Measurements from ENCODE around the gene MTHFD1L. TPM values are rescaled to one million over a fixed set of nuclear protein-coding genes. Genes with fewer than 3 reads are reported as not detected.

The MTHFD1L gene
- total and polyA plus RNA-seq, 2 of the 8 experiments (the other 6 are each of a cell fraction or from before 2014, with no cell fraction given), result 29.2 to 105 TPM

DNA sequence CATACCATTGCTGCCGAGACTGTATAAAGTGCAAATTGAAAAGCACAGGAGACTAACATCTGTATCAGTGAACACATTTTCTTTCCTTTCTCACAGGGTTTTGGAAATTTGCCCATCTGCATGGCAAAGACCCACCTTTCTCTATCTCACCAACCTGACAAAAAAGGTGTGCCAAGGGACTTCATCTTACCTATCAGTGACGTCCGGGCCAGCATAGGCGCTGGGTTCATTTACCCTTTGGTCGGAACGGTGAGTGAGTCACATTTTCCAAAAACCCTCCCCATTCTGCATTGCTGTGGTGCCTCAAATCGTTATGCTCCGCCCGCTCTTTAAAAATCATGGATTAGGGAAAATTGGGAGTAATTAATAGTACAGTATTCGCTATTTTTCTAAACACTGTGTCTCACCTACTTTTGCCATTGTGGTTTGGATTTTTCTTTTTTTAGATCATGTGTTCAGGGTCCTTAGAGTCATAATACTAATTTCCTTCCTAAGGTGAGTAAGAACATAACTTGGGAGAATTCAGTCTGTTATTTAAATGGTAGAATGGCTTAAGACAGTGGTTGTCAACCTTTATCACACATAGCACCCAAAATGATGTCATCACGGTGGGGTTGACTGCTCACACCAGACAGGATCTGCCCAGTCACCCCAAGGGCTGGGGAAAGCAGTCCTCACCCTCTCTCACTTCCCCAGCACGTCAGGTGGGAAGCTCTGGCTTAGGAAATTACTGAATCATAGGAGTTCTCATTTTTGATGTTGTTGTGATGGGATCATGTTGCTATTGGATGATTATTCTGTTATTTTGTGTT, 171.6 kb downstream of the MTHFD1L start (continued):
- TF ChIP-seq, protein P1, sequence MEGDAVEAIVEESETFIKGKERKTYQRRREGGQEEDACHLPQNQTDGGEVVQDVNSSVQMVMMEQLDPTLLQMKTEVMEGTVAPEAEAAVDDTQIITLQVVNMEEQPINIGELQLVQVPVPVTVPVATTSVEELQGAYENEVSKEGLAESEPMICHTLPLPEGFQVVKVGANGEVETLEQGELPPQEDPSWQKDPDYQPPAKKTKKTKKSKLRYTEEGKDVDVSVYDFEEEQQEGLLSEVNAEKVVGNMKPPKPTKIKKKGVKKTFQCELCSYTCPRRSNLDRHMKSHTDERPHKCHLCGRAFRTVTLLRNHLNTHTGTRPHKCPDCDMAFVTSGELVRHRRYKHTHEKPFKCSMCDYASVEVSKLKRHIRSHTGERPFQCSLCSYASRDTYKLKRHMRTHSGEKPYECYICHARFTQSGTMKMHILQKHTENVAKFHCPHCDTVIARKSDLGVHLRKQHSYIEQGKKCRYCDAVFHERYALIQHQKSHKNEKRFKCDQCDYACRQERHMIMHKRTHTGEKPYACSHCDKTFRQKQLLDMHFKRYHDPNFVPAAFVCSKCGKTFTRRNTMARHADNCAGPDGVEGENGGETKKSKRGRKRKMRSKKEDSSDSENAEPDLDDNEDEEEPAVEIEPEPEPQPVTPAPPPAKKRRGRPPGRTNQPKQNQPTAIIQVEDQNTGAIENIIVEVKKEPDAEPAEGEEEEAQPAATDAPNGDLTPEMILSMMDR (IDR thresholded peaks at IDR 0.05; ENCODE audit: control extremely low read depth in 1 of 3, insufficient read depth in 1 of 3, low read depth in 1 of 3, low read length in 3 of 3), result no peak
- no peak for TF ChIP-seq JUN (IDR thresholded peaks at IDR 0.05; ENCODE audit: low read depth, low read length)
- no peak for TF ChIP-seq TAF7 (optimal IDR thresholded peaks at IDR 0.05; ENCODE audit: borderline replicate concordance, low read depth, low read length)
- no peak for TF ChIP-seq MAFK (IDR thresholded peaks at IDR 0.05; ENCODE audit: low read depth, low read length)
- TF ChIP-seq SP2 (IDR thresholded peaks at IDR 0.05; ENCODE audit: low read length), result no peak
- TF ChIP-seq SIN3A (conservative IDR thresholded peaks at IDR 0.05 in 1 of 2, IDR thresholded peaks at IDR 0.05 in 1 of 2; ENCODE audit: low read depth in 1 of 2, low read length in 2 of 2), result no peak

Measured in H1 (cell line).